ENCODE measurements around the gene KBTBD2.
"Not testable (repeated sequence)": the region's sequence is repeated elsewhere in the genome, so short reads cannot be mapped to it uniquely, and the experiment has no call there.

GRCh38 chr7:32863872-32864271 lies 27.7 kb downstream of the KBTBD2 start:
- not testable (repeated sequence) for TF ChIP-seq PHF8 (IDR thresholded peaks at IDR 0.05; ENCODE audit: borderline replicate concordance, low read depth); REST (IDR thresholded peaks at IDR 0.05); HOXA7 (CRISPR knock-in tag; IDR thresholded peaks at IDR 0.05); RFX5 (IDR thresholded peaks at IDR 0.05); RCOR1 (IDR thresholded peaks at IDR 0.05; ENCODE audit: low read depth, low read length); NPAS2 (CRISPR knock-in tag; IDR thresholded peaks at IDR 0.05; ENCODE audit: borderline replicate concordance); RAD21 (conservative IDR thresholded peaks at IDR 0.05 in 1 of 2, IDR thresholded peaks at IDR 0.05 in 1 of 2); POLR2A (IDR thresholded peaks at IDR 0.05; ENCODE audit: low read length); POLR2AphosphoS2 (conservative IDR thresholded peaks at IDR 0.05; ENCODE audit: low read length); USF2 (IDR thresholded peaks at IDR 0.05)
- TF ChIP-seq, protein P1, sequence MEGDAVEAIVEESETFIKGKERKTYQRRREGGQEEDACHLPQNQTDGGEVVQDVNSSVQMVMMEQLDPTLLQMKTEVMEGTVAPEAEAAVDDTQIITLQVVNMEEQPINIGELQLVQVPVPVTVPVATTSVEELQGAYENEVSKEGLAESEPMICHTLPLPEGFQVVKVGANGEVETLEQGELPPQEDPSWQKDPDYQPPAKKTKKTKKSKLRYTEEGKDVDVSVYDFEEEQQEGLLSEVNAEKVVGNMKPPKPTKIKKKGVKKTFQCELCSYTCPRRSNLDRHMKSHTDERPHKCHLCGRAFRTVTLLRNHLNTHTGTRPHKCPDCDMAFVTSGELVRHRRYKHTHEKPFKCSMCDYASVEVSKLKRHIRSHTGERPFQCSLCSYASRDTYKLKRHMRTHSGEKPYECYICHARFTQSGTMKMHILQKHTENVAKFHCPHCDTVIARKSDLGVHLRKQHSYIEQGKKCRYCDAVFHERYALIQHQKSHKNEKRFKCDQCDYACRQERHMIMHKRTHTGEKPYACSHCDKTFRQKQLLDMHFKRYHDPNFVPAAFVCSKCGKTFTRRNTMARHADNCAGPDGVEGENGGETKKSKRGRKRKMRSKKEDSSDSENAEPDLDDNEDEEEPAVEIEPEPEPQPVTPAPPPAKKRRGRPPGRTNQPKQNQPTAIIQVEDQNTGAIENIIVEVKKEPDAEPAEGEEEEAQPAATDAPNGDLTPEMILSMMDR (IDR thresholded peaks at IDR 0.05): not testable (repeated sequence)
- TF ChIP-seq, protein P2, sequence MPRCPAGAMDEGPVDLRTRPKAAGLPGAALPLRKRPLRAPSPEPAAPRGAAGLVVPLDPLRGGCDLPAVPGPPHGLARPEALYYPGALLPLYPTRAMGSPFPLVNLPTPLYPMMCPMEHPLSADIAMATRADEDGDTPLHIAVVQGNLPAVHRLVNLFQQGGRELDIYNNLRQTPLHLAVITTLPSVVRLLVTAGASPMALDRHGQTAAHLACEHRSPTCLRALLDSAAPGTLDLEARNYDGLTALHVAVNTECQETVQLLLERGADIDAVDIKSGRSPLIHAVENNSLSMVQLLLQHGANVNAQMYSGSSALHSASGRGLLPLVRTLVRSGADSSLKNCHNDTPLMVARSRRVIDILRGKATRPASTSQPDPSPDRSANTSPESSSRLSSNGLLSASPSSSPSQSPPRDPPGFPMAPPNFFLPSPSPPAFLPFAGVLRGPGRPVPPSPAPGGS (IDR thresholded peaks at IDR 0.05): not testable (repeated sequence)
